NCI-H748 (cell line): Measurements from ENCODE around the gene CNTNAP4.

ENCODE experiments used
- DNase-seq: peaks from one replicate; lab custom pipeline; 2025; ENCODE audit not compliant: unreplicated experiment; lab: John Stamatoyannopoulos, UW

The CNTNAP4 gene

DNA sequence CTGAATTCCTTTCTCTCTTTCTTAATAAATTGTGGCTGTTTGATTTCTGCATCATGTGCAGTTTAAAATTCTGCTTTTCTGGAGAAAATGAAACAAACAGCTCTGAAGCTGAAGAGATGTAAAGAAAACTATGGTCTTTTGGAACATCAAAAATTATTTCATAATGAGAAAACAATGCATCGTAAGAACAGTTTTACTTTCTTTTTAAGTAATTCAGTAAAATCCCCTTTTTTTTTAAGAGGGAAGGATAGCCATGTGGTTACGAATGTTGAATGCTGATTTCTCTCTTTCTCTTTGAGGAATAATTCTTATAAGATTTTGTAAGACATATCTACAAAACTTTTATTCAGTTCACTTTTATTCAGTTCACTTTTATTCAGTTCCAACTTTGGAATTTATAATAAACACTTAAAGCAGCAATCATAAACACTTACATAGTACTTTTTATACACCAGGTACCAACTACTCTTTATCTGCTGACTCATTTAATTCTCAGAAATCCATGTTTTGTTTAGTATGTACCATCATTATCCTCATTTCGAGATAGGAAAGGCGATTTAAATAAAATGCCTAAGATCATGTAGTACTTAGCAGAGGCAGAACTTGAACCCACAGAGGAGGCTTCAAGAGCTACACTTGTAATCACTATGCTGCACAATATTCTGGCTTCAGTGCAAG is 26.6 kb downstream of the CNTNAP4 start:
- DNase-seq, result no peak

DNA sequence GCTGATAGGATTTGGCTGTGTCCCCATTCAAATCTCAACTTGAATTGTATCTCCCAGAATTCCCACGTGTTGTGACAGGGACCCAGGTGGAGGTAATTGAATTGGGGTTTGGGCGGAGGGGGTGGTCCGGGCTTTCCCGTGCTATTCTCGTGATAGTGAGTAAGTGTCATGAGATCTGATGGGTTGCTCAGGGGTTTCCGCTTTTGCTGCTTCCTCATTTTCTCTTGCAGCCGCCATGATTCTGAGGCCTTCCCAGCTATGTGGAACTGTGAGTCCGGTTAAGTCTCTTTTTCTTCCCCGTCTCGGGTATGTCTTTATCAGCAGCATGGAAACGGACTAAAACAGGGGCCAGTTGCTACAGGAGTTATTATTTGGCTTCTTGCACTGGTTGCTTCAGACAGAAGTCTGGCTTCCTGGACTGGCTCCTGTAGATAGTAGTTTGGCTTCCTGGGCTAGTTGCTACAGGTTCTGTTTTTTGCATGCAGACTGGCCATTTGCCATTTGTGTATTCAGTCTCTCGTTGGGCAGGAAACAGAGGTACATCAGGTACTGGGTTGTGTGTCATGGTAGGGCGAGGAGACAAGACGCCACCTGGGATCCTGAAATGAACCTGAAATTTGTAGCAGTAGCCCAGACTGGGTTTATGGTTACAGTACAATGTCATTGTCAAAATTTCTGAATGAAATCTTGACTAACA is 32.6 kb downstream of the CNTNAP4 start:
- DNase-seq, result no peak

DNA sequence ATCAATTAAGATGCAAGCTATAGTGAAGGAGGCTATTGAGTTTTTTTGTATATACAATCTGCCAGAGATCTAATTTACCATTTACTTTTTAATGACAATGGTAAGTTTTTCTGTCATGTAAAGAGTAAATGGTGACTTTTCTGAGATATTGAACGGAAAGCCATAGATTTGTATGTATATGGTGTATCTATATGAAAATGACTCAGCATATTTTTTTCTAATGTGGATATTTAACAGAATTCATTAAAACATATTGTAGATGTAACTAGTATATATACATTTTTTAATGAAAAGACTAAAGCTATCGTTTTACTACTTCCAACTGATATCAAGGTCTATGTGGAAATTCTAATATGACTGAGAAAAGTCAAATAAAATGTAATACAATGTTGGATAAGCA is 34.1 kb downstream of the CNTNAP4 start:
- no peak for DNase-seq

DNA sequence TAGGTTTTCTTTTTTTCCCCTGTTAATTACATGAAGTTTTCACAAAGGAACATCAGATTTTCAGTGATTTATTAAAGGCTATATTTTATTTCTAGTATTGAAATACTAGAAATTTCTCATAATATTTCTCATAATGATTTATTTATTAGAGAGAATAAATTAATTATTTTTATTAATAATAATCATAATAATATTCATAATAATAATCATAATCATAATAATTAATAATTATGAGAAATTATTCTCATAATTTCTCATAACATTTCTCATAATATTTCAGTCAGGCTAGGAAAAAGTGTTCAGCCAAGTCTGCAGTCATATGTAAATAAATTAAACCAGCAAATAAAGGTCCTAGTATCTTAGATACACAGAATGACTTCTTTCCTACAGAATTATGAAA is 41.4 kb downstream of the CNTNAP4 start:
- no peak for DNase-seq

DNA sequence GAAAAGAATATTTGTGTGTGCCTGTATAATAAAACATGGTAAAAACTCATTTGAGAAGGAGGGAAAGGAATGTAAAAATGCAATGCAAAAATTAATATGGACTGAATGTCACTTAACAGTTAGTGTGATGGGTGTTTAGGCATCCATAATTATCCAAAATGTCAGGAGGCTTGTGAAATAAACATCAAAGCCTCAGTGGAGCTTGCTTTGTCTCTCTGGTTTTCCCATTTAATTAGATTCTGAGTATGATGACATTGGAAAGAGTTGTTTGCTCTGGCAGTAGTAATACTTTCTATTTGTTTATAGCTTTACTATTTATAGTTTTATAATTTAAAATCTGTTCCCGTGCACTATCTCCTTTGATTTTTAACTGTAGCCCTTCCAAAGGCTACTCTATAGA is 51.9 kb downstream of the CNTNAP4 start:
- no peak for DNase-seq

DNA sequence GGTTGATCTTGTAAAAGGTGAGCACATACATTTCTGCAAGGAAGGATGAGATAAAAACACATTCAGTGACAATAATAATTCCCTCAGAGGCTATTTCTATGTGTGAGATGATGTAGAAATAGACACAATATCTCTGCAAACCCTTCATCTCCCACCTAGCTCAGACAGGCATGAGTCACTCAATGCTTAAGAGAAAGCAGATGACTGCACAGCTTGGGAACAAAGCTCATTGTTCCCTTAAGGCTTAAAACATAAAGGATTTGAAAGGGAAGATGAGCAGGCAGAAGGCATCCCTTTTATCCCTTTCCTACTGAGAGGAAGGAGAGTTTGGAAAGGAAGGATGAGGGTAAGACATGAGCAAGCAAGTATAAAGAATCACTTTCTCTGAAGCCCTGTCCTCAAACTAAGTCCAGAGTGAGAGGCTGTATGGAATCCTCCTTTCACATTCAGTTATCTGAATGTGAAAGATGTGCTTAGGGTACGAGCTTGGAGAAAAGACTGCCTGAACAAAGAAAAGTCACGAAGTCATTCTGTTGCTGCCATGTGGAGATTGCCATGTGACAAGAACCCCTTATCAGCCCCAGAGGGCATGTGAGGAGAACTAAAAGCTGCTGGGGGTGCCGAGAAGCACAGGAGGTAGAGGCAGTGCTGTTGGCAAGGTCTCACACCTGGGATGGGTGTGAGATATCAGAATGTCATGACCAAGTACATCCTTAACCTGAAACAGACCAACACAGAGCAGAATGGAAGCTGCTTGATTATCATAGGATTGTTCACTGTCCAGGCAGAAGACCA is 58.2 kb downstream of the CNTNAP4 start:
- no peak for DNase-seq

DNA sequence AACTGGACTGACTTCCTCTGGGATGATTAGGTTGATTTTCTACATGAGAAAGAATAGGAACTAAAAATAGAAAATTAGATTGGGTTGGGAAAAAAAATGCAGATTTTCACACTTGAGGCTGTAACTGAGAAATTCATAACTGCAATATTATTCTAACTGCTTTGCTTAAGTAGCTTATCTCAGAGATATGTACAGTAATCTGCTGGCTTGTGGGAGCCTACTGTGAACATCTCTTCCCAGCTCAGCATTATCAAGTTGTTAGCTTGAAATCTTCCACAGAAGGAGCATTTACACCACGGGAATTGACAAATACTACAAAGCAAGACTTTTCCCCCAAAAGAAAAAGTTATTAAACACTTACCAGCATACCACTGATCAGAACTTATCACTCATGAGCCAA is 58.9 kb downstream of the CNTNAP4 start:
- DNase-seq, result no peak

DNA sequence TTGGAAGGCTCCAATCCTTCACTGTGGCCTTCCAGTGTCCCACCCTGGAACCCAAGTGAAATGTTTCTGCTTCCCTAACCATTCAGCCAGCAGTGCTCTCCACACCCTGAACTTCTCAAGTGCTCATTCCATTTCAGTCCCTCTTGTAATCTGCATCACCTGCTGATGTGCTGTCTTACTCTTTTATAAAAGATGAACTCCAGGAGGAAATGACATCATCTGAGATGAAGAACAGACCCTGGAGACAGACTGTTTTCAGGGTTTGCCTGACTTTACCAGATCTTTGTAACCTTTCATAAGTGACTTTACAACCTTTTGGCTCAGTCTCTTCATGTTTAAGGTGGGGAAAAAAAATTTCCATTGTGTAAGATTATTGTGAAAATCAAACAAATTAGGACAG is 61.3 kb downstream of the CNTNAP4 start:
- no peak for DNase-seq

DNA sequence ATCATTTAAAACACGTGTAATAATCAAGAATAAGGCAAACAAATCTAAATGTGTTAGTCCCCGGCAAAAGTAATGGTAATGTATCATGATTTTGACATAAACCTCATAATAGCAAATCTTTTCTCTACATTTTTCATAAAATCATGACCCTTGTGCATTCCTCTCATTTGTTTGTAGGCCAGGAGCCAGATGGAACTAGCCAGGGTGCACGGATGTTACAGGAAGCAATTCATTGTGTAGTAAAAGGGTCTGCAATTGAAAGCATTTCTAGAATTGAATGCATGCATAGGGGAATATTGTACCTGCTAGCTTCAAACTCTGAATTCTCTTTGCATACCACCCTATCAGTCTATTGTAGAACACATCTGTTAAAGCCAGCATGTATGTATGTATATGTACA is 66.6 kb downstream of the CNTNAP4 start:
- DNase-seq, result no peak

DNA sequence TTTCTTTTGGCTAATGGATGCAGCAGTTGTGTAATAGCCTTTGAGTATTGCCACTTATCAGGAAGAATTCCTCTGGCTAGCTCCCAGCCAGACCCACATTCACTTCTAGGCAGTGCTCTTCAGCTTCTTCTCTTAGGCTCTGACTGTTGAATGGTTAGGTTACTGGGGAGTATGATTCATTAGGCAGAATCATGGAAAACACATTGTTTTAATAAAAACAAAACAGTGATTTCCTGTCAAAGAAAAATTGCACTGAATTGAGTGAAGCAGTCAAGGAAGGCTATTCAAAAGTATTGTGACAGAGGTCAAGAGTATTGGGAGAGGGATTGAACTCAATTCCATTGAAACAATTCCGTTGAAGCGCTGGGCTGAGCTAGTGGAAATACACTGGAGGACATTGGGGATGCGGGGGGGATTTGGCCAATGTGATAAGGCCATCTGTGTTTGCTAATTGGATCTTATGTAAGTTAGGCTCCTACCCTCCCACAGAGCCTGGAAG is 68.0 kb downstream of the CNTNAP4 start:
- DNase-seq, result no peak

DNA sequence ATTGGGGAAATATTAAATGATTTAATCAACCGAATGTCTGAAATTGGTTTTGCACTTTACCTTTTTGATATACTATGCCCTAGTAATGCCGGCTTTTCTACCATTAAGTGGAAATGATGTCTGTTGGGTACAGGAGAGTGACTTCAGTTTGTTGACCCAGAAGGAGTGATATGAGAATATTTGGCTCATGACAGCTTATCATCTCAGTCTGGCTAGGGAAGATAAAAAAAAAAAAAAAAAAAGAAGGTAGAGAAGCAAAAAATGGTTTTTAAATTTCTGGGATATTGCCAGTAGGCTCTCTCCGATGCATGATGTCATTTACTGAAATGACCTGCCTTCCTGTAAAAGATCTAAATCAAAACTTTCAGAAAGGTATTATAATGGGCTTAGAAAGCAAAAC is 69.0 kb downstream of the CNTNAP4 start:
- no peak for DNase-seq

DNA sequence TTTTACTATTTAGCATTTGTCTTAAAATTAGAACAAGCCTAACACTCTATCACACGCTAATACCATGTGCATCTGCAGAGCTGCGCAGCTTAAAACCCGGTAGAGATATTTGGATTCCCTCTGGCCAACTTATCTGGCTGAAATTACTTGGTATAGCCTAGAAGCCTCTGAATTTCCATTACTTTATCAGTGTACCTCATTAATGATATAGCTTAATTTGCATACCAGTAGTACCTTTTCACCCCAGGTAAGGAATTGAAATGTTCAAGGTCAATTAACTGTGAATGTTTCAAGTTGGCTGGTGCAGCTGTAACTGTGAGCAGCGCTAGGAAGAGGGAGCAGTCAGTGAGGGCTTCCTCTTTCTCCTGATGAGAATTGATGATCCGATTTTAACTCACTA is 74.2 kb downstream of the CNTNAP4 start:
- DNase-seq, result no peak

DNA sequence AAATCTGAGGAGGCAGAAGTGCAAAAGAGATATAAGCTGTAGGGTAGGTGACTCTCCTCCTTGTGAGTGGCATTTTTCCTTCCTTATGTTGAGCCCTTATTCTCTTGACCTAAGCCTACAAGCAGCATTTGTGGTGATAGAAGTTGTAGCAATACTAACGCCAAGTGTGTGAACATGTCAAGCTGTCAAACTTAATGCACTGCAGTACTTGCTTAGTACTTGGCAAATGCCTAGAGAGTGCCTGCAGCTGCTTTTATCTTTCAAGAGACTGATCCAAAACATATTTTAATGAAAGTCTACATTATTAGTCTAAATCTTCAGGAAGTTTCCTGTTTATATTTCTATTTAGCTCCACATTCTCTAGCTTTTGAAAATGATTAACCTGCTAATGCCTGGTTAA is 83.2 kb downstream of the CNTNAP4 start:
- no peak for DNase-seq

DNA sequence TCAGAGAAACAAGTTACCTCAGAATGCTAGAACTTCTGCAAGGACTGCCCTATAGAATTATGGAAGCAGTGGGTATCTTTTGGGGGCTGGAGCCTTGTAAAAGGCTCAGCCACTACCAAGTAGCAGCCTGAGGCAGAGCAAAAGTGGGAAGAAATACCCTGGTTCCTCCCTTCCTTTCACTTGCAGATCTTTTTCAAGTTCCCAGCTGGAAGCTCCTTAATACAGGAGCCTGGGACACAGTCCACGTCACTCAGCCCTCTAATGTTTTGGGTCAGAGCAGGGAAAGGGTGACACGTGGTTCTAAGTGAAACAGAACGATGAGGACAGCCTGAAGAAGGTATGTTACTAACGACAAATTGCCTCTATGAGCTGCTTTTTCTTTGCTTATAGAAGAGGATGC is 93.1 kb downstream of the CNTNAP4 start:
- no peak for DNase-seq

DNA sequence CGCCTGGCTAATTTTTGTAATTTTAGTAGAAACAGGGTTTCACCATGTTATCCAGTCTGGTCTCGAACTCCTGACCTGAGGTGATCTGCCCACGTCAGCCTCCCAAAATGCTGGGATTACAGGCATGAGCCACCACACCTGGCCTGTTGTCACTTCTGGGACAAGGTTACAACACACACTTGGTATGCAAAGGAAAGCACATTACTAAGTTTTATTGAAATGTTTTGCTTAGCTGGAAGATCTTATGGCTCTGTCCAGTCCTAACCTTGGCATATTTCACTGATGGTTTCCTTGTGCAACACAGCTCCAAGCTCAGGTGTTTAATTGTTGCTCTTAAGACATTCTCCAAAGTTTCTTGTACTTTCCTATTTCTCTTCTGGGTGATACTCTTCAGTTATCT is 94.2 kb downstream of the CNTNAP4 start:
- DNase-seq, result no peak

DNA sequence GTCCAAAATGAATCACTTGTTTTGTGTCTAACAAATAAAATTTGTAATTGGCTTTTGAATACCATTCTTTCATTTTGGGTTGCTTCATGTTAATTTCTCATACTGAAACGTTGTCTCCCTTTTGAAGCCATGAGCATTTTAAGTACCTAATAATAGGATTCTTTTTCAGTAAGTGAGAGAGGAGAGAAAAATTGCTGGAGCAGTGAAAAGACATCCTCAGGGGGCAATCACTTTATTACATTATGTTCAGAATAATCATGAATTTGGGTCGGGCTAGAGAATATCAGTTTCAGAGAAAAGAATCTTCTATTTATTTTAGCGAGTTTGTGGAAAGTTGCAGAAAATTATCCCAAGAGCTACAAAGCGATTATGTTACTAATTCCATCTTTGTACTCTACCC is 96.8 kb downstream of the CNTNAP4 start:
- no peak for DNase-seq

DNA sequence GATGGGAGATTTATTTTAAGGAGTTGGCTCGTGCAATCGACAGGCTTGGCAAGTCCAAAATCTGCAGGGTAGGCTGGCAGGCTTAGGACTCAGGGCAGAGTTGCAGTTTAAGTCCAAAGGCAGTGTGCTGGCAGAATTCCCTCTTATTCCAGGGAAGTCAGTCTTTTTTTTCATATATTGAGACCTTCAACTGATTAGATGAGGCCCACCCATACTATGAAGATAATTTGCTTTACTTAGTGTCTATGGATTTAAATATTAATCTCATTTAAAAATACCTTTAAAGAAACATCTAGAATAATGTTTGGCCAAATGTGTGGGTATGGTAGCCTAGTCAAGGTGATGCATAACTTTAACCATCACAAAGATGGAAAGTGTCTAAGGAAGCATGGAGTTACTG is 99.8 kb downstream of the CNTNAP4 start:
- DNase-seq, result no peak

DNA sequence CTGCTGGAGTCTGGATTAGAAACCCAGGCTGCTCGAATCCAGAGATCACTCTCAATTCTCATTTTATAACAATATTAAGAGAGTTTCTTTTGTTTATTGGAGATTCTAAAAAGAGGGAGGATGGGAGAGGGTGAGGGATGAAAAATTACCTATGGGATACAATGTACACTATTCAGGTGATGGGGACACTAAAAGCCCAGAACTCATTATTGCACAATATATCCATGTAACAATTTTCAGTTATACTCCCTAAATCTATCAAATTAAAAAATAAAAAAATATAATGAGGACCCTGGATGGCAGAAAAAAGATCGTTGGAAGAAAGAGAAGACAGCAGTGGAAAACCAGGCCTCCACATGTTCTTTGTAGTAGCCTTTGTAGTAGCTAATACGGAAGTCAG is 100.8 kb downstream of the CNTNAP4 start:
- no peak for DNase-seq

DNA sequence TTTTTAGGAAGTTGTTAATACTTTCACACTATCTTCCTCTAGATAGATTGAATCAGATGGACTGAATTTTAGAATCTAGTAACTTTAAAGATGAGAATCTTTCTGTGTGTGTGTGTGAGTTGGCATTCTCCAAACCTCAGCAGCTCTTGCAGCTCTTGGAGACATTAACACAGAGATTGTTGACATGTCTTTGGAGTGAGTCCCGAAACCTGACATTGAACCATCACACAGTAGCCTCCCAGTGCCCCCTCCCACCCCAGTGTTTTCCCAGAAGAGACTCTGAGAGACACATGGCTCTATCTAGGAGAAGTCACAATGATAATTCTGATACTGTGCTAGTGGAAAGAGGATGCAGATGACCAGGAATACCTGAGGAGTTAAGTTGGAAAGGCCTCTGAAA is 103.9 kb downstream of the CNTNAP4 start:
- DNase-seq, result no peak

DNA sequence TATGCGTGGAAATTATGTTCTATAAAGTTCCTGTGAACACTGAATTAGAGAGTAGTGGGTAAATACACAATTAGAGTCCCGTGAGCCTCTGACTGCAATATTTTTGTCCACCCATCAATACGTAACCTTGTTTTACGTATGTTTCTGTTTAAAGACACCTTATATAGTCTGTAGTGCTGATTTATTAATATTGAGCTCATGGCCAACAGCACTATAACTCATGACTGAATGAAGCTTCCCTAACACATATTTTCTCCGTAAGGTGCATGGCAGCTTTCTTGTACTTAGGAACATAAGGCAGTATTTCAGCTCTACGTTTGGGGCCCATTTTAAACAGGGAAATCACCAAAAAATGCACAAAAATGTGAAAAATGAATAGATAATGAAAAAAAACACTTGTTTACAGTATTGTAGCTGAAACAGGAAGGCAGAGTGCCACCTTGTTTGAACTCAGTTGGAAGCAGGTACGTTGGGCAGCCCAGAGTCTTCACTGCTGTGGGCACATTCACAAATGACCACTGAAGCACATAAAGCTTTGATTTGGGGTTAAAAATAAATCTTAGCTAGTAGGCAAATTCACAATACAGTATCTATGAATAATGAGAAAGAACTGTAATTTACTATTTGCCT is 108.5 kb downstream of the CNTNAP4 start:
- no peak for DNase-seq

DNA sequence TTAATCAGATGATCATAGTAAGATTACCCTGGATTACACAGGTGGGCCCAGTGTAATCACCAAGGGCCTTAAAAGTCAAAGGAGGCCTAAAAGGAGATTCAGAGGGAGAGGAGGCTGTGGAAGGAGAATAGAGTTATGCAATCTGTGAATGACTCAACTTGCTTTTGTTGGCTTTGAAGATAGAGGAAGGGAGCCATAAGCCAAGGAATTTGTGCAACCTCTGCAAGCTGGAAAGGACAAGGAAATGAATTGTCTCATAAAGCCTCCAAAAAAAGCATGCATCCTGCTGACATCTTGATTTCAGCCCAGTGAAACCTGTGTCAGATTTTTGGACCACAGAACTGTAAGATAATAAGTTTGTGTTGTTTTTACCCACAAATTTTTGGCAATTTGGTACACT is 109.6 kb downstream of the CNTNAP4 start:
- no peak for DNase-seq

DNA sequence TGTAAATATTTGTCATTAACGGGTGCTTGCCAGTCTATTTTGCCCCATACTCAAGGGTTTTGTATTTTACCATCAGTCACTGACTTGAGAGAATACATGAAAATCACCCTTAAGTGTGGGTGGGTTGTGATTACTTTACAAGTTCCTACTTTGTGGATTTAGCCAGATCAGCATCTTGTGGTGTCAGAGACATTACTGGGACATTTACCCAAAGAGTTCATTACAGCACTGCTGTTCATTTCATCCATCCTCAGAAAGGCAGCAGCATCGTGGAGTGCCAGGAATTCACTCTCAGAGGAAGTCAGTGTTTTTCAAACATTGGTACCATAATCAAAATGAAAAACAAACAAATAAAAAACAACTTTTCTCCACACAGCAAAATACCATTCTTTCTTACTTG is 110.8 kb downstream of the CNTNAP4 start:
- no peak for DNase-seq
